WI38 (cell line): ENCODE results near the gene SNRPD3.

Experiments used
- H3K4me3 ChIP-seq: 2 replicates; pipeline ENCODE4 v1.5.1; 2011; ENCODE audit warnings: low read depth, mild to moderate bottlenecking, control low read depth, low read length
- TF ChIP-seq, protein P1 (sequence below): IDR thresholded peaks from 2 replicates; pipeline ENCODE4 v1.5.1; 2012; ENCODE audit warnings: low read depth, mild to moderate bottlenecking, control low read depth, low read length

The SNRPD3 gene

DNA sequence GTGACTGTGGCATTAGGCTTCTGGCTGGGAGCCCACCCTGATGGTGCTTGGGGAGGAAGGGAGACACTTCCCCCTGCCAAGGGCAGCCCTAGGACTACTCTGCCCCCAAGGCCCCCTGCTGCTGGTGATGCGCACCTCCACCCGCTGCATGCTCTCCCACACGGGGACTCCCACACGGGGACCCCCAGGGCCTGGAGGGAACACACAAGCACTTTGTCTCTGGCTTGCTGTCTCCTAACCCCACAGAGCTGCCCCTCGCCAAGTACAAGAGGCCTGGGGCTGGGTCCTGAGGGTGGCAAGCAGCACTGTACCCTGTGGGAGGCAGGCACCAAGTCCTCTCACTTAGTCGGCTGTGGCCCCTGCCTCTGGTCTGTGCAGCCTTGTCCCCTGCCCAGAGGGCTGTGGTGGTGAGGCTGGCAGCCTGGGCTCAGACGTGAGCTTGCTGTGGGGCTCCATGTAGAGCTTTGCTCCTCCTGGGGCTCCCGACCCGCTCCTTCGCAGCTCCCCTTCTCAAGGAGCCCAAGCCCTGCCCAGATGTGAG lies 29.1 kb downstream of the SNRPD3 start:
- no peak overlapping the region for H3K4me3 ChIP-seq
- TF ChIP-seq, protein P1, sequence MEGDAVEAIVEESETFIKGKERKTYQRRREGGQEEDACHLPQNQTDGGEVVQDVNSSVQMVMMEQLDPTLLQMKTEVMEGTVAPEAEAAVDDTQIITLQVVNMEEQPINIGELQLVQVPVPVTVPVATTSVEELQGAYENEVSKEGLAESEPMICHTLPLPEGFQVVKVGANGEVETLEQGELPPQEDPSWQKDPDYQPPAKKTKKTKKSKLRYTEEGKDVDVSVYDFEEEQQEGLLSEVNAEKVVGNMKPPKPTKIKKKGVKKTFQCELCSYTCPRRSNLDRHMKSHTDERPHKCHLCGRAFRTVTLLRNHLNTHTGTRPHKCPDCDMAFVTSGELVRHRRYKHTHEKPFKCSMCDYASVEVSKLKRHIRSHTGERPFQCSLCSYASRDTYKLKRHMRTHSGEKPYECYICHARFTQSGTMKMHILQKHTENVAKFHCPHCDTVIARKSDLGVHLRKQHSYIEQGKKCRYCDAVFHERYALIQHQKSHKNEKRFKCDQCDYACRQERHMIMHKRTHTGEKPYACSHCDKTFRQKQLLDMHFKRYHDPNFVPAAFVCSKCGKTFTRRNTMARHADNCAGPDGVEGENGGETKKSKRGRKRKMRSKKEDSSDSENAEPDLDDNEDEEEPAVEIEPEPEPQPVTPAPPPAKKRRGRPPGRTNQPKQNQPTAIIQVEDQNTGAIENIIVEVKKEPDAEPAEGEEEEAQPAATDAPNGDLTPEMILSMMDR, result no peak

DNA sequence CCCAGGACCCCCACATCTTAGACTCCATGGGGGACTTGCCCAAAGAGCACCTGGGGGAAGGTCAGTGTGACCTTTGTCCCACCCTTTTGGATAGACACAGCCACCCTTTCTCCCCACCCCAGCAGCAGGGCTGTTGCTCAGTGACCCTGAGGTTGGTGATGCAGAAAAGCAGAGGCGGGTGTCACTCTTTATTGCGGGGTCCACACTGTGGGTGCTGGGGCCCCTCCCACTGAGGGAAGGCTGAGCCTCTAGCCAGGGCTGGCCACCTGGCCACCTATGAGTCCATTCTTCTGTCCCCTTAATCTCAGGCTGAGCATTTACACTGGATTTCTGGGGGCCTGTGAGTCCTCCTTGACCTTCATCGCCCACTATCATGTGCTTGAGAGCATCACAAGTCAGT lies 29.7 kb downstream of the SNRPD3 start:
- no peak overlapping the region for H3K4me3 ChIP-seq
- TF ChIP-seq, protein P1, result no peak

DNA sequence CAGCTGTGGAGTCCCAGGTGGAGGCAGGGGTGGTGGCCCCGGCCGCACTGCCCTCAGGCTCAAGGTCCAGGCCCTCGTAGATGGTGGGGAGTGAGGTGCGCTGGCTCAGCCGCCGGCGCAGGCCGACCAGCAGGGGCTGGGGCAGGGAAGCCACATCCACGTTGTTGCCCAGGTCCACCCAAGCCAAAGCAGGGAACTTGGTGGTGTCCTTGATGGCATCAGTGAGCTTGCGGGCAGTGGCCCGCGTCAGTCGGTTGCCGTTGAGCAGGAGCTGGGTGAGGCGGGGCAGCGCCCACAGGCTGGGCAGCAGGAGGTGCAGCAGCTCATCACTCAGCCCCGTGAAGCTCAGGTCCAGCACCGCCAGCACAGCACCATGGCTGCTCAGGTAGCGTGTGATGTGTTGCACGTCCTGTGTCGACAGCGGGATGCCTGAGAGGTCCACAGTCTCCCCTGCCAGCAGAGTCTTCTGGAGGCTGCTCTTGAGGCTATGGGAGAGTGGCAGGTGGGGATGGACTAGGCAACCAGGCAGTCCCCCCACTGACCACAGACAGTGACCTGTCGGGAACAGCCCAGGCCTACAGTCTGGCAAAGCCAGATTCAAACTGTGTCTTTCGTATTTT lies 30.2 kb downstream of the SNRPD3 start:
- H3K4me3 ChIP-seq, result no peak overlapping the region
- TF ChIP-seq, protein P1, result no peak

DNA sequence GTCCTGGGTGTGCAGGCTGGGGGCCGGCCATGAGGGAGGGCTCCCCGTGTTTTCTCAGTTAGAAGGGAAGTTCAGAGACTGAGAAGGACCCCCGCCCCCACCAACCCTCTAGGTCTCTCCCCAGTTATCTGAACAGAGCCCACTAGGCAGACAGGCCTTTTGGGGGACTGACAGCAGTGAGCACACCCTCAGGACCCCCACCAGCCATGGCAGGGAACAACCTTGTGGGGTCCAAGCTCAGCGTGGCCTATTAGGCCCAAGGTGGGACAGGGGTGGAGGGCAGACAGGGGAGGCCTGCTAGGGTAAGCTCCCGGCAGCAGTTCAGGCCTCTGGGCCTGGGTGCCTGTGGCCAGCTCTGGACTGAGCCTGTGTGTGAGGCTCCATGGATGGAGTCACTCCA lies 31.5 kb downstream of the SNRPD3 start:
- H3K4me3 ChIP-seq, result no peak overlapping the region
- TF ChIP-seq, protein P1, result no peak

DNA sequence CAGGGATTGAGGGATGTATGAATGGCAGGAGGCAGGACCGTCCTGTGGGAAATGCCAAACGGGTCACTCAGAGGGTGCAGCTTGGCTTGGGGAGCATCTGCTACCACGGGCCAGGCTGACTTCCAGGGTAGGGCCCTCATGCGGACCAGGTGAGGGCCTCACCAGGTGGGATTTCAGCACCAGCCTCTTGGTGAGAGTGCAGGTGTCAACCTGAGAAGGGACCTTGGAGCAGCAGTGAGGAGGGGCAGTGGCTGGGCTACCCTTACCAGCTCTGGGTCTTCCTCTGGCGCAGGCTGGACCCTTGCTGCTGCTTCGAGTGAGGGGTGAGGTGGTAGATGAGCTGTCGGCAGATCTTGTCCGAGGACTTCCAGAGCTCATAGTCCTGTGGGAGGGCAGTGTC lies 32.1 kb downstream of the SNRPD3 start:
- TF ChIP-seq, protein P1, result no peak
- H3K4me3 ChIP-seq, result no peak overlapping the region

DNA sequence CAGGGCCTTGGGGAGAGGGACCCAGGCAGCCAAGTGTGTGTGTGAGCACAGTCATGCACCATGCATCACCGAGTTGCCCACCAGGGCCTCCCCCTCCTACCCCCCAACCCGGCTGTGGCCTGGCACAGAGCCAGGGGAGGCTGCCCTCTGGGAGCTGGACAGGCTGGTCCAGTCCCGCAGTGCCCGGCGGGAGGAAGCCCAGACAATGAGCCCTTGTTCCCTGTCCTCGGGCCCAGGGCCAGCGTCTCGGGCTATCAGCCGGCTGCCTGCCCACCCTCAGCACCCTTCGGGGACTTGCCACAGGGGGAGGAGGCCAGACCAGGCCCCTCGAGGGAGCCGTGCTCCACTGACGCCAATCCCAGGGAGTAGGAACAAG lies 32.6 kb downstream of the SNRPD3 start:
- H3K4me3 ChIP-seq, result no peak overlapping the region
- TF ChIP-seq, protein P1, result no peak

DNA sequence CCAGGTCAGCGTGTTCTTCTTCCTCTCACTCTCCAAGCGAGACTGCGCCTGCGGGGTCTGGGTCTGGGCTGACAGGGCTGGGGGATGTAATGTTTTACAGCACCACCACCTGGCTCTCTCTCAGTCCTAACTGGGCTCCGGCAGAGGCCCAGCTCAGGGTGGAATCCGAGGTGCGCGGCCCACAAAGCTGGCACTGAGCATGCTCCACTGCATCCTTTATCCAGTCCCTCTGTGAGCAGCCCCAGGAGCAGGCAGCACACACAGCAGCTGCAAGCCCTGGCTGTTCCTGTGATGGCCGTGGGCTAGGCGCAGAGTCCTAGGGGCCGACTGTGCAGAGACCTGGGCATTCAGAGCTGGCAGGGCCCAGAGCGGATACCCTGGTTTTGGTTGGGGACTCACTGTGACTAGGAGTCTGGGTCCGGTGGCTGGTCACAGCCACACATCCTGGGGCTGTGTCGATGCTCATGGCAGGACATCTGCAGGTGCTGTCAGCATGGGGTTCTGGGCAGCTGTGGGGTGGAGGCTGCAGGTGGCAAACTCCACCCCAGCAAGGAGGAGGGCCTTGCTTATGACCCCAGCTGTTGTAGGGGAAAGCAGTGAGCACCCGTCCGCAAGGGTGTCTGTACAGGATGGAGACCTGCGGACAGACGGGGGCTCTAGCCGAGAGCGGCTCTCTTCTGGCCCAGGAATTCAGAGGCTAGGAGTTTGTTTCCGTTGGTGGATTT lies 33.1 kb downstream of the SNRPD3 start:
- TF ChIP-seq, protein P1, result no peak
- no peak overlapping the region for H3K4me3 ChIP-seq
